Medulla oblongata (tissue), 1 donor: Measurements from ENCODE around the gene ODF2.
A peak's percentile ranks its signal among the peaks of the same experiment; 100 is the strongest.
"Not testable (repeated sequence)": the region's sequence is repeated elsewhere in the genome, so short reads cannot be mapped to it uniquely, and the experiment has no call there.

Experiments used
- DNase-seq: peaks from one replicate; pipeline ENCODE4 v3.0.0-alpha.2; 2015; ENCODE audit errors: extremely low spot score

ODF2 gene

DNA sequence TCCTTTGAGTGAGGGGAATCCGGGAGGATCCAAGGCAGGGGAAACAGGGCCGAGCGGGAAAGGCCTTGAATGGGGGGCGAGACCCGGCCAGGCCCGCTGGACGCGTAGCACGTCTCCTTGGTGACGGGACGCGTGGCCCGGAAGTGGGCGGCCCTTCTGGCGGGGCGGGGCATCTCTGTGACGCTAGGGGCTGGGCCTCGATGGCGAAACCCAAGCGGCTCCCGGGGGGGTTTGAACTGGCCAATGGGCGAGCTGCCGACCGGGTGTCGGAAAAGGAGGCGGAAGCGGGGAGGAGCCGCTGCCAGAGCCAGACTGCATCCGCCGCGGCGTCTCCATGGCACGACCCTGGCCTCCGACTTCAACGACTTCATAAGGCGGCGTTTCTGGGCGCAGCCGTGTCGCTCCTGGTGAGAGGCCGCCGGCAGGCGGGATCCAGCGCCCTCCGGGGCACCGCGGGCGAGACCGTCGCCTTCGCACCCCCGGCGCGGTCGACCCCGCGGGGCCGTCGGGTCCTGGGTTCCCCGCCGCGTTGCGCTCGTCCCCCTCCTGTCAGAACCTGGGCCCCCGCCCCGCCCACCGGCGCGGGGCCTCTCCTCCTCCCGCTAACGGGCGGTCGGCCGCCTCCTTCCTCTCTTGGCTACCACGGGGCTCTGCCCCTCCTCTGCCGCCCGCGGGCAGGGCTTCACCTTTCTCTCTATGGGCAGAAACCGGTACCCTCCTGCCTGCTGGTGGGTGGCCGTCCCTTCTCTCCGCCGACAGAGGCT lies at the start of gene ODF2:
ODF2 (plus strand) TSS at position 158 of the 764 bp plus-strand sequence; CDS start at position 244, 86 bp downstream.
- DNase-seq: peak; percentile 98

GRCh38 chr9:128406848-128407391 lies 48.9 kb upstream of the ODF2 start:
- peak; percentile 29 for DNase-seq

GRCh38 chr9:128408963-128409431 lies 46.8 kb upstream of the ODF2 start:
- peak; percentile 89 for DNase-seq

GRCh38 chr9:128409450-128409849 lies 46.4 kb upstream of the ODF2 start:
- no peak for DNase-seq

DNA sequence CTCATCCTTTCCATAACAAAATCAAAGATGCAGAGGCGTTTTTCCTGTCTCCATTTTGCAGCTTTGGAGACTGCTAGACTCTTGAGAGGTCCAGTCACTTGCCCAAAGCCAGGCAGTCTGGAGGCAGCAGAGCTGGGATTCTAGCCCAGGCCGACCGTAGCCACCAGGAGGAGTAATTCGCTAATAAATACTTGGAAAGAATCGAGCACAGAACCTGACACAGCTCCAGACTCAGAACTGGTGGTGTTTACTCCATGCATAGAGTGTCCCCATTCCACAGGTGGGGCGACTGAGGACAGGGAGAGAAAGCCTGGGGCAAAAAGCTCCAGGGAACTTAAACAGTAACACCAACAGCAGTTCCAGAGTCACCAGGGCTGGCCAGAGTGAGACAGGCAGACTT lies 45.8 kb upstream of the ODF2 start:
- peak; percentile 71 for DNase-seq

DNA sequence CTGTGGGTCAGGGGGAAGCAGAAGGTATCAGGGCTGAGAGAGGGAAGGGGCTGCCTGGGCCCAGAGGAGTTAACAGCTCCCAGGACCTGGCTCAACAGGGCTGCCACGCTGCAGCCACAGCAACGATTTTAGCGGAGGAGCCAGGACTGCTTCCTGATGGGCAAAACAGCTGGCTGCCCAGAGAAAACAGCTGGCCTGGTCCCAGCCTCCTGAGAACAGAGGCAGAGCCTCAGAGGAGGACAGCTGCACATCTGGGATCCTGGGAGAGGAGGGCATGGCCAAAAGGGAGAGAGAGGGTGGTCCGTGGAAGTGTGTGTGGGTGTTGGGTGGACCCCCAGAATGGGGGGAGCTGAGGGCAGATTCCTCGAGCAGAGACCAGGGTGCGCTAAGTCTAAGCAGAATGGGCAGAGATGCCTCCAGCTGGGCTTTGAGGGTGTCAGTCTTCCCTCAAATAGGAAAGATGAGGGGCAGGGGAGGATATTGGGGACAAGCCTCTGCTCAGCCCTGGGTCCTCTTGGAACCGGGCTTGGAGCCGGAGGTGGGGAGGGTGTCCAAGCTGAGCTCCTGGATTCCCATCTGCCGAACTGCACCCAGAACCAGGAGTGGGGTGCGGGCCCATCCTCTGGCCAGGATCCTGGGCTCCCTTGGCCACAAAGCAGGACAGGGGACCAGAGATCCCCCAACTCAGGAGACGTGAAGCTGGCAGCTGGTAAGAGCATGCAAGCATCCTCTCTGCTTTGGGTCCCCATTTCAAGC lies 44.3 kb upstream of the ODF2 start:
- DNase-seq: peak; percentile 29

DNA sequence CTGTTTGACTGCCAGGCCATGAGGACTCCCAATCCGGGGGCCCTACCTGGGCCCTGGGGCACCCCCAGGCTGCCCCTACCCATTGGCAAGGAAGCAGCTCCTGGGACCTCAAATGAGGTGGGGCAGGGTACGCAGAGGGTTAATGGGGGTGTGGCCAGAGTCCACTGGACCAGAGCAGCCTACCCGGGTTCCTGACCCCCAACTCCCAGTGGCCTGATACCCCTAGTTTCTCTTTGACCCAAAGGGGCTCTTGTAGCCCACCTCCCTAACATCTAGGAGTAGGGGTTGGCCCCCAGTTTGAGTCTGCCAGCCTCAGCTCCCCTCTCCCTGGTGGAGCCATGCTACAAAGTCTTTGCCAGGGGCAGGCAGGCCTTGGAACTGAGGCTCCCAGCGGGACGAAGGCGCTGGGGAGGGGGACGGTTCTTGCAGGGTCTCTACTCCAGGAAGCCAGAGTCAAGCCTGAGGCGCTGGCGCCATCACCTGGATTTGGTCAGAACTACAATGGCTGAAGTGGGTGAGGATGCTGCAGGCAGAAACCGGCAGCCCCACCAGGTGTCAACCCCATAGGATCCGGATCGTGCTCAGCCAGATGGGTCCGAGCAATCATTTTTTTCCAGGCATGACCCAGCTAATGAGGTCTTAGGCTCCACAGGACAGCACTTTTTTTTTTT lies 43.6 kb upstream of the ODF2 start:
- DNase-seq: peak; percentile 94

GRCh38 chr9:128413728-128414127 lies 42.1 kb upstream of the ODF2 start:
- not testable (repeated sequence) for DNase-seq

DNA sequence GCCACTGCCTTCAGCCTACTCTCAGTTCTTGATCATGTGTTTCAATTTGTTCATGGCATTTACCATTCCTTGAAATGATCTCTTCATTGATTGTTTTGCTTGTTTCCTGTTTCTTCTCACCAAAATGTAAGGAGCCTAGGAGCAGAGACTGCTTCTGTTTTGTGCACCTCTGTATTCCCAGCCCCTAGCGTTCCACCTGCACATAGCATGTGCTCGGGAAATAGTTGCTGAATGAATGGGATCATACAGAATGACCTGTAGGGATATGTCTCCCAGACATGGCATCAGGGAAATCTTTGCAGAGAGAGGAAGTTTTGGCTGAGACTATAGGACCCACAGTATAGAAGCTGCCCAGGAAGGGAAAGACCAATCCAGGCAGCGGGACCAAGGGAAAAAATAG lies 41.3 kb upstream of the ODF2 start:
- no peak for DNase-seq

GRCh38 chr9:128415281-128415680 lies 40.5 kb upstream of the ODF2 start:
- DNase-seq: no peak

DNA sequence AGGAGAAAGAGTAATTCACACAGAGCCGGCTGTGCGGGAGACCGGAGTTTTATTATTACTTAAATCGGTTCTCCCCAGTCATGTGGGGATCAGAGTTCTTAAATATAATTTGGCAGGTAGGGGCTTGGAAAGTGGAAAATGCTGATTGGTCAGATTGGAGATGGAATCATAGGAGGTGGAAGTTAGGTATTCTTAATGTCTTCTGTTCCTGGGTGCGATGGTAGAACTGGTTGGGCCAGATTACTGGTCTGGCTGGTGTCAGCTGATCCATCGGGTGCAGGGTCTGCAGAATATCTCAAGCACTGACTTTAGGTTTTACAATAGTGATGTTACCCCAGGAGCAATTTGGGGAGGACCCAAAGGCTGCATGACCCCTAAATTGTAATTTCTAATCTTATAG lies 39.8 kb upstream of the ODF2 start:
- DNase-seq: peak; percentile 12

DNA sequence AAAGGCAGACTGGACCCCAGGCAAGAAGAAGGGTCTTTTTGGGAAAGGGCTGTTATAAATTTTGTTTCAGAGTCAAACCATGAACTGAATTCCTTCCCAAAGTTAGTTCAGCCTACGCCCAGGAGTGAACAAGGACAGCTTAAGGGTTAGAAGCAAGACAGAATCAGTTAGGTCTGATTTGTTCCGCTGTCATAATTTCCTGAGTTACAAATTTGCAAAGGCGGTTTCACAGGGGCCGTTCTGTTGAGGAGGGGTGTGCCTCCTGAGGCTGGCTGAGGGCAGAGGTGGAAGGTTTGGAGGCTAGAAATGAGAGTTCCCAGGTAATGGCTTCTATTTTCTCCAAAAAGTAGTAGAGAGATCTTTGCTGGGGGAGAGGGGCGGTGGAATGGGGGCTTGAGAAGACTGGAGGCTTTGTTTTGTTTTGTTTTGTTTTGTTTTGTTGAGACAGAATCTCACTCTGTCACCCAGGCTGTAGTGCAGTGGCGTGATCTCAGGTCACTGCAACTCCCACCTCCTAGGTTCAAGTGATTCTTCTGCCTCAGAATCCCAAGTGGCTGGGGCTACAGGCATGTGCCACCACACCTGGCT lies 39.3 kb upstream of the ODF2 start:
- no peak for DNase-seq

DNA sequence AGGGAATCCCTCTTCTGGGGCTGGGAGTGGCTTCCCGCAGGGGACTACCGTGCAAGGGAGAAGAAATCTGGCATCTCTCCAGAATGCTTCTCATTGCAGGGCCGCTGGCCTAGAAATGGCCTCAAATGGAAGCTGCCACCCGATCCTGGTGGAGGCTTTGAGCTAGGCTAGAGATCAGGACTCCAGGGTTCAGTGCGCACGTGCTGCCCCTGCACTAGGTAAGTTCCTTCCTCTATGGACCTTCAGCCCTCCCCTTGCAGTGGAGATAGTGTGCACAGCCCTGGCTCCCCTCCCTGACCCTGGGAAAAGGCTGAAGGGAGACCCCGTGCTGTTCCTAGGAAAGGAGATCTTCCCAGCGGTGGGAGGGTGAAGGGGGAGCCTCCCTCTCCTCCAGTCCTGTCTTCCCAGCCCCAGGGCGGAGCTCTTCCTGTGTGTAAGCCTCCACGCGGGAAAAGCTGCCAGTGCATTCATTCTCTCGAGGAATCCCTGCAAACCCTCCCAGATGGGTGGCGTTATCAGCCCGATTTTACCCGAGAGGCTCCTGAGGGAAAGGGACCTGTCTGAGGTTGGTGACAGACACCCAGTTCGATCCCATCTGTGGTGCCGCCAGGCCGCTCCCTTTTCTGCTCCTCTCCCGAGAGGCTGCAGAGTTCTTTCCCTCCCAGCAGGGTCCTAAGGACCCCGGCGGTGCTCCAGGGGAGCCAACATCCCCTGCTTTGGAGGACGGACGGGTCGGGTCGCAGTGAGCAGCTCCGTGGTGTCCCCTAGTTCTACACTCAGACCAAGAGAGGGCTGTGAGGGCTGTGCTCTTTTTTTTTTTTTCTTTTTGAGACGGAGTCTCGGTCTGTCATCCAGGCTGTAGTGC lies 36.5 kb upstream of the ODF2 start:
- no peak for DNase-seq

DNA sequence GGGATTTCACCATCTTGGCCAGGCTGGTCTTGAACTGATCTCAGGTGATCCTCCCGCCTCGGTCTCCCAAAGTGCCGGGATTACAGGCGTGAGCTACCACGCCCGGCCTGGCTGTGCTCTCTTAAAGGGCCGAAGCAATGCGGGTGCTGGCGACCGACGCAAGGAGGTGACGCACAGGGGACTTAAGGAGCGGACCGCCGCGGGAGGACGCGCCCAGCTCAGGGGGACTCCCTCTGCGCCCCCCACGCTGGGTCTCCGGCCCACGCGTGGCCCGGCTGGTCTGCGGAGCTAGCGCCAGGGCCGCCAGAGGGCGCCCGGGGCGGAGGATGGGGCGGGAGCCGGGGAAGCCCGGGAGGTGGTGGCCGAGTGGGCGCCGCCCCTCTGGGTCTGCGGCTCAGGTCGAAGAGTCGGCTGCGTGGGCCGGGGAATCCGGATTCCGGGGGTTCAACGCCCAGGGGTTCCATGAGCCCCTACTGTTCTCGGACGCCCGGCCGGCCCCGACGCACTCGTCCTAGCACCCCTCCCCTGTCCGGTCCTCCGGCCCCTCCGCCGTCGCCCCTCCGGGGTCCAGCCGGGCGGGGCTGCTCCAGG lies 35.7 kb upstream of the ODF2 start:
- DNase-seq: peak; percentile 80

GRCh38 chr9:128420651-128421481 lies 34.9 kb upstream of the ODF2 start, which contains the start of gene CERCAM:
TSS of gene CERCAM (plus strand) at chr9:128420857. CDS start at chr9:128420878, 21 bp downstream.
- no peak for DNase-seq

DNA sequence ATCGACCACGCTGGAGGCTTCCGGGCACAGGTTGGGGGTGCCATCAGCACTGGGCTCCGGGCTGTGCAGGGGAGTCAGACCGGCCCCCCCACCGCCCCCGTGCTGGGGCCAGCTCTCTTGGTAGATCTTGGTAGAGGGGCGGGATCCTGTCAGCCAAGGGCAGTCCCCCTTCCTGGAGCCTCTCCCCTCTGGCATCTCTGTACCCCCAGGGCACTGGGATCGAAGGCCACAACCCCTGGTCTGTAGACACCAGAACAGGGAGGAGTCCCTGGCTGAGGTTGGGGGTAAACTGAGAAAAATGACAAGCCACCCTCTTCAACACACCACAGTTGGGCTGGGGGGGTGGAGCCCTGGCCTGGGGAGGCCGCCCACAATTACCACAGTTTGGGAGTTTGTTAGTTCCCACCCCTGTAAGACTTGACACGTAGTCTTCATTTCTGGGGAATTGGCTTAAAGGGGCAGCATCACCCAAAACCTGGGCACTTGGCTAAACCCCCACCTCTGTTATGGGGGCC lies 34.3 kb upstream of the ODF2 start:
- DNase-seq: no peak

GRCh38 chr9:128422022-128422782 lies 33.6 kb upstream of the ODF2 start:
- not testable (repeated sequence) for DNase-seq

DNA sequence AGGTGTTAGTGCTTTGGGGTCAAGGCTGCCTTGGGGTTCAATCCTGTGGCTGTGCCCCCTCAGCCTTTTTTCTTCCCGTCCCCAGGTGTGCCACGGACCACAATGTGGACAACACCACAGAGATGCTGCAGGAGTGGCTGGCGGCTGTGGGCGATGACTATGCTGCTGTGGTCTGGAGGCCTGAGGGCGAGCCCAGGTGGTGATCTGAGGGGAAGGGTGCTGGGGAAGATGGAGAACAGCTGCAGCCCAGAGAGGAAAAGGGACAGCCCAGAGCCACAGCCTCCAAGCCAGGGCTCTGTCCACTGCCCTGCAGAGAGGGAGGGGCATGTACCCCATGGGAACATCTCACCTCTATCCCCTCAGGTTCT lies 33.0 kb upstream of the ODF2 start:
- DNase-seq: no peak
